NCI-H524 treated with DMSO at 0.1 percent for 48 hours (cell line): Measurements from ENCODE around the gene ENAH.

Source experiments
- DNase-seq: peaks from one replicate; lab custom pipeline; 2025; lab: John Stamatoyannopoulos, UW

Gene ENAH

DNA sequence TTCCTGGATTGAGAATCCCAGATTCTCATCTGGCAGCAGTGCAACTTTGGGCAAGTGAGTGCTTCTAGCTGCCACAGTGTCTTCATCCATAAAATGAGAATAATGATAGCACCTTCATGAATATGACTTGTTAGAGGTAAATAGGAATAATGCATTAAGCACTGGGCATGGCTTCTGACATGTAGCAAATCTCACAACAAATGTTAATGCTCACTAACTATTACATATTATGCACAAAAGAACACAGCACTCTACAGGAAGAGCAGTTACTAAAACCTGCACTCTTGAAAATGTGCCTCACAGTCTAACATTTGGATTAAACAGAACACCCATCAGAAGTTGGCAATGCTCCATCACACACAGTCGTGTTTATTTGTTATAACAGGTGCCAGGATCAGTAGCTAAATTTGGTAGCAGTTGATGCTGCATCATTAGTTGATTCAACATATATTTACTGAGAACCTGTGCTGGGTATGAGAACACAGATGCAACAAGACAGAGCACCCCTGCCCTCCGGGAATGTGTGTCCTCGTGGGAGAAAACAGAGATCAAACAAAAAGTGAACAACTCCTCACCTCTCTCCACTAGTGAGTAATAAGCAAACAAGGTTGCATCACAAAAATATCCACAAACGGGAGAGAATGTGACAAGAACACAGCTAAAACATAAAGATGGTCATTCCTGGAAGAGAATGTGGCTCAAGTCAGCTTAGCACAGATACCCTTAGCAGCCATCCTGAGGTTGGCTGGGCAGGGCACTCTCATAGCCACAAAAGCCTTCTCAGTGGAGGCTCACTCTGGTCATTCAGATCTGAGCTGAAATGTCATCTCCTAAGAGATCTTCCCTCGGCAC lies 198.9 kb downstream of the ENAH start:
- DNase-seq: no peak

DNA sequence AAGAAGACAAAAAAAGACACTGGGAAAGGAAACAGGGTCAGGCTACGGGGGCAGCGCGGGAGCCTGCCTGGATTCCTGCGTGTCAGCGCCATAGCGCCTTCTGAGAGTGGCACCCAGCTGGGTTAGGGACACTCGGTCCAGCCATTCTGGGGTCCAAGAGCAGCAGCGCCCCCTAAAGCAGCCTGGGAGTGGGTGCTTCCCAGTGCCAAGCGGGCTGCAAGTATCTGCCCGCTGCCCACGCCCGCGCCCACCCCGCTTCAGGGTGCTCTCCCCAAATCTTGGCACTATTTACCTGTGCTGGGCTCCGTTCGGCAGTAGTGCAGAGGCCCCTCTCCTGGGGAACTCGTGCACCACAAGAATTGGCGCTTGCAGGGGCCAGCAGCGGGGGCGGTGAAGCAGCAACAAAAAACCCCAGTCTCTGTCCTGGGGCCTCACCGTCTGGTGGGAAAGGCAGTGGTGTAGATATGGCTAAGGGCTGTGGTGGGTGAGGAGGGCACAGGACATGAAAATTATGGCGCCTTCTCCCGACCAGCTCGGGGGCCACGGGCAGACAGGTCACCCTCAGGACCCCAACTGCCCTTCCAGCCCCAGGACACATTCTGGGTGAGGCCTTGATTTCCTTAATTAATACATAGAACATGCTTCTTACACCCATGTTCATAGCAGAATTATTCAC lies 200.9 kb downstream of the ENAH start:
- no peak for DNase-seq

DNA sequence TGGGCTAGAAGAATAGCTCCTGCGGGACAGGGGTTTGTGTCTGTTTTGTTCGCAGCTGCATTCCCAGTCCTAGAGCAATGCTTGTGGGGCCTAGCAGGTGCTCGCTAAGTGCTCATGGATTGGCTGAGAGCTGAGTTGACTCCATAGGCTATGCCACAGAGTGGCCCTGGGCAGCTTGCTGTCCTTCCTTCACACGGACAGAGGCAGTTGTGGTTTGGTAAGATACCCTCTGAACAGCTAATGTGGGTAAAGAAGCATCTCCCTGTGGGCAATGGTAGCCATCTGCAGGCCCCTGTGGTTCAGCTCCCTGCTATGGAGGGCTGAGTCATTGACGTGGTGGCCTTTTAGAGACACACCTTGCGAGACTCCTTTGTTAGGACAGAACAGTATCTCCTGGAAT lies 201.6 kb downstream of the ENAH start:
- no peak for DNase-seq

DNA sequence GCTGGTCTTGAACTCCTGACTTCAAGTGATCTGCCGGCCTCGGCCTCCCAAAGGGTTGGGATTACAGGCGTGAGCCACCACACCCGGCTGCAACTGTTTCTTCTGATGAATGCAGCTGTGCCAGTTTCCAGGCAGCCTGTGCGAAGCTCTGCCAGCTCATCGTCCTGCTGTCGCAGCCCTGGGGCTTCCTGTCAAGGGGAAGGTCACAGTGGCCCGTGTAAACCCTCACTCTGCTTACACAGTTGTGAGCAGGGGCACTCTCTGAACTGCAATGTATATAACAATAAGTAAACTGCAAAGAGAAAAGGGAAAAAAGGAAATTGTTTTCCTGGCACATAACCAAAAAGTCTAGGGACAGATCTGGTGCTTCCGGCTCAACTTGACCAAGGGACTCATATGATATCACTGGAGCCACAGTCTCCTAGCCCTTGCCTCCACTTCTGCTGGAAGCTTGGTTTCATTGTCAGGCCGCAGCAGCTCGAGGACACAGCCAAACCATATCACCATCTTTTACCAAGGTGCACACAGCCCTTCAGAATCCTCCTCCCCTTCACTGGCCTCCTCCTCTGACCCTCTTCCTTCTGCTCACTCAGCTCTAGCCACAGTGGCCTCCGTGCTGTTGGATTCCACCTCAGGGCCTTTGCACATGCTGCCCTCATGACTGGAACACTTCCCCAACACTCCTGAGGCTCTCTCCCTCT lies 202.3 kb downstream of the ENAH start:
- DNase-seq: no peak

DNA sequence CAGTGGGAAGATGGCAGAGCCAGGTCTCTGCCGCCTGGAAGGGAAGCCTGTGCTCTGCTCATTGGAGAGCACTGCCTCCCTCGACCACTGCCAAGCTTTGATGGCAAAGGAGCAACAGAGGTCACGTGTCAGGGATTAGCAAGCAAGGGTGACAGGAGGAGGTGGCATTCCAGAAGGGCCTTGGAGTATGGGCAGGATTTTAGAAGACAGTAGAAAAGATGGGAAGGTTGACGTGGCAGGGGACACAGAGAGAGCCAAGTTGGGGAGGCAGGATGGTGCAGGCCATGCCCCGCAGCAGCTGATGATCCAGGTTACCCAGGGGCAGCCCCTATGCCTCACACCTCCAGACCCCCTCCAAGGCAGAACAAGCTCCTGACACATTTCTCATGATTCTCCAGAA lies 203.1 kb downstream of the ENAH start:
- no peak for DNase-seq

DNA sequence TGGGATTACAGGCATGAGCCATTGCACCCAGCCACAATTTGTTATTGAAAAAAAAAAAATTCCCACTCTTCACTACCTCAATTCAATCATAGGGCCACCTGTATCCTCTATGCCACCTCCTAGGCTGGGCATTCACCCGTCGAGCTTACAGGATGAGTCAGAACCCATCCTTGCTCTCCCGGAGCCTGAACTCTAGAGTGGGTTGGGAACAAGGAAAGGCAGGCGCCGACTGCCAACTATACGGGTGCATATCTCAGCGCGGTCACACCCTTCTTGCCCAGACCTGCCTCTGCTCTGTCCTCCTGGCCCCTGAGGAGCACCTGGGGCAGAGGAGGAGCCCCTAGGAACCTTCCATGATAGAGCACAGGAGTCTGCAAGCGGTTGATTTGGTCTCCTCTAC lies 203.7 kb downstream of the ENAH start:
- no peak for DNase-seq

DNA sequence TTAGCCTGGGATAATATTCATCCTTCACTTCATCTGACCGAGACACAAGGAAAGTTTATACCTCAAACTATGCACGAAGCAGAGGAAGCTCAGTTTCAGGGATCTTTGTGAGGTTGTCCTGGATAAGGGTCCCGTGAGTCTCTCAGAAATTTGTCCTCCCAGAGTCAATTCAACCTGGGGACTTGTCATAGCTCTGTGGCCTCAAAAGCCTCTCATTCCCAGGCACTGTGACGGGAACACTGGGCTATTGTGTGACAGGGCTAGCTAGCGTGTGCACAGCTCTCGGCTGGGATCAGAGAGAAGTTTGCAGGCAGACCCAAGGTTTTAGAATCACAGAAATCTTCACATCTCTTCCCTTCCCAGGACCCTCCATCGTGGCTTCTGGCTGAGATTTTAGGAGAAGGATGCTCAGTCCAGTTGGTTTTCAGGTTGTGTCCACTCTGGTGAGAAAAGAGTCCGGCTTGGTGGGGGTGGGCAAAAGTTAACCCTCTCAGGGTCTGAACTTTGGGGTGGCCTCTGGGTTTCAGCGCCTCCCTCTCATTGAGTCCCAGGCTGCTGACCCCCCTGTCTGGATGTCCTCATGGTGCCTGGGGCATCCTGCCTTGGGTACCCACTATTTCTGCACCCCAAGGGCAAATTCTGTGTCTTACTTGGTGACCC lies 204.6 kb downstream of the ENAH start:
- DNase-seq: no peak

DNA sequence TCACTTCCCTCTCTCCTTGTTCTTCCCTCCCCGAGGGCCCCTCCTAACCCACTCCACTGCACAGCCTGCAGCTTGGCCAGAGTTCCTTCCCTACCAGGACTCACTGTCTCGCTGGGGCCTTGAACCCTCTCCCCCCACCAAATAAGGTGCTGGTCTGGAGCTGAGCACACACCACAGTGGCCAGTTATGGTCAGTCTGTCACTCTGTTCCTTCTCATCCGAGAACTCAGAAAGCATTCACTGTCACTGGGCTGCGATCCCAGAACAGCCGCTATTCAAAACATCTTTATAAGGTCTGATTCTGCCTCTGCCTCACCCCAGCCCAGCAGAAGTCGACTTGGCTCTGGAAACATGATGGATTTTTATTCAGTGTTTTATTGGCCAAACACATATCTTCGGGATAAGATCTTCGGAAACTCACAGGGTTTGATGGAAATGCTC lies 205.3 kb downstream of the ENAH start:
- no peak for DNase-seq

DNA sequence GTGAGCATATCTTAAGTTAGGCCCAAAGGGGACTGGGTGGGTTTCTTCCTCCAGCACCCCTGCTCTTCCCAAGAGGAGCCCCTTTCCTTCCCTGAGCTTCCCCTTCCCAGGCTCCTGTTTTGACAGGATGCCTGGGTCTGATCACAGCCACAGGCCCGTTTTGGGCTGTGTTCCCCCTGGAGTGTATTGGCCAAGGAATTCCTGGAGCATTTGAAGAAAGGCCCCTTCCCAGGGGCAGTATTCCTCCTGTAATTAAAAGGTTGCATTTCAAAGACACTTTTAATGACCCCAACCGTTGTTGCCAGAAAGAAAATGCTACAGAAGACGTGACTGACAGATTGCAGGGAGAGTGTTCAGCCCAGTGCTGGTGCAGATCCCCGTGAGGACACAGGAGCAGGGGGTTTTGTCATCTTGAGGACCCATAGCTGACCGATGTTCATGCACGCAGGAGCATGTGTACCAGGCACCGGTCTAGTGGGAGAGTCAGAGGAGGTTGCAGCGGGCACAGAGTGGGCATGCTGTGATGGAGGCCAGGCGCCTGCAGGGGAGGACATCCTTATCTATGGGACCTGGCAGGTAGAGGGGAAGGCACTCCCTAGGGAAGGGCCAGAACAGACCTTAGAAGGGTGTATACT lies 205.8 kb downstream of the ENAH start:
- no peak for DNase-seq

DNA sequence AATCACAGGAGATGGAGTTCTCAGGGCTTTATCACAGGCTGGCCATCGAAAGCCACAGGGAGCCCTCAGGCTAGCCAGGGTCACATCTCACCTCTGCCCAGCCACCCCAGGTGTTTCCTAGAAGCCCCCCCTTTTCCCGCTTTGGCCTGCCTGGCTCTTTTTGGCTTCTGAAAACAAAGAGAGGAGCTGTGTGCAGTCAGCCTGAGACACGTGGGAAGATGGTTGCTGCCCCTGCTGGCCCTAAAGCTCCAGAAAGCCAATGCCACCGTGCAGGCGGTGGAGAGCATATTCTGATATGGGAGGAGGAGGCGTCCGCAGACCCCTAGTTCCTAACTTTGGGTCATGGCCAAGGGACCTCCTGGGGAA lies 206.3 kb downstream of the ENAH start:
- no peak for DNase-seq

DNA sequence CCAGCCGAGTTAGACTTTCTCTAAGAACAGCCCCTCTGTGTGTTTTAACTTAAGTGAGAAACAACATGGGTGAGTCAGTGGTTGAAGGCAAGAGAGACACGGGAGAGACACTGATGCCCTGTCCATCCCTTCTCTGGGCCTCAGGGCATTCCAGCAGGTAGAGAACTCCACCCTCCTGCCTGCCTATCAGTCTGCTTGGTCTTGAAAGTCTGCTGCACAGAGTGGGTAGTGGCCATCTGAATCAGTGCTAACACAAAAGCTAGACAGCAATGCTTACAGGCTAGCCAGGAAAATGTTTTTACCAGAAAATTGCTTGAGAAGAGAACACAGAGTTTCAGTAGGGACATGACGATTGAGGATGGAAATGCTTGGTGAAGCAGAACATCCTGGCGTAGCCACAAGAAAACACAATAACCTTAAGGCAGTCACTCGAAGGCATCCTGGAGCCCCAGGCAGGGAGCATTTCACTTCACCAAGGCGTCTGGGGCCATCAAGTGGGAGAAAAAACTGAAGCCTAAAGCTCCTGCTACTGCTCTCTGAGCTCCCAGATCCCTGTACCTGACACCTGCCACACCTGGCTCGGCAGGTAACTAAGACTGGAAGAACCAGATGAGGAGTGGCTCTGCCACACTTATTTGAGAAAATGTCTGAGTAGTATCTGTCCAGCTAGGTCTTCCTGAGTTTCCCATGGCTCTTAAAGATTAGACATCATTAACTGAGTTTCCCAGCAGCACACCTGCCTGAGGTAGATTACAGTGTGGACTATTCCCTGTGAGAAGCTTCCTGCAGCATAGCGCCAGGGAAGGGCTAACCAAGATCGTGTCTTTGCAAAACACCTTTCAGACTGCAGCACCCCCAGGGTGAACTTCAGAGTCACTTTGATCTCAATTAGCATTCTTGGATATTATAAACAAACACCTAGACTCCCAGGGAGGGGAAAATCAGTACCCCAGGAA lies 207.0 kb downstream of the ENAH start:
- DNase-seq: no peak

DNA sequence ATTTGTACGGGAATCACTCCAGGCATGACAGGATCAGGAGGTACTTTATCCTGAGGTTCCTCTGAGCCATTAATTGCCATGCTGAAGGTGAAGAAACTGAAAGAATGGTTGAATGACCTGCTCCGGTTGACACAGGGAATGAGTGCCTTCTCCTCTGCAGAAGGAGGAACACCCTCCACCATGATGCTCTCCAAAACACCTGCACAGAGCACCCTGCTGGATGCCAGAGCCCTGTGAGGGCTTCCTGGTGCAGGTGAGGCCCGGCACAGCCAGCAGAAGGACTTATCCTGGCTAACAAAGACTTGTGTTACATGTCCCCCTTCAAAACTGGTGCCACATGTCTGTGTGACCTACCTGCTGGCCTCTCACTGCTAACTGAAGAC lies 210.8 kb downstream of the ENAH start:
- no peak for DNase-seq

DNA sequence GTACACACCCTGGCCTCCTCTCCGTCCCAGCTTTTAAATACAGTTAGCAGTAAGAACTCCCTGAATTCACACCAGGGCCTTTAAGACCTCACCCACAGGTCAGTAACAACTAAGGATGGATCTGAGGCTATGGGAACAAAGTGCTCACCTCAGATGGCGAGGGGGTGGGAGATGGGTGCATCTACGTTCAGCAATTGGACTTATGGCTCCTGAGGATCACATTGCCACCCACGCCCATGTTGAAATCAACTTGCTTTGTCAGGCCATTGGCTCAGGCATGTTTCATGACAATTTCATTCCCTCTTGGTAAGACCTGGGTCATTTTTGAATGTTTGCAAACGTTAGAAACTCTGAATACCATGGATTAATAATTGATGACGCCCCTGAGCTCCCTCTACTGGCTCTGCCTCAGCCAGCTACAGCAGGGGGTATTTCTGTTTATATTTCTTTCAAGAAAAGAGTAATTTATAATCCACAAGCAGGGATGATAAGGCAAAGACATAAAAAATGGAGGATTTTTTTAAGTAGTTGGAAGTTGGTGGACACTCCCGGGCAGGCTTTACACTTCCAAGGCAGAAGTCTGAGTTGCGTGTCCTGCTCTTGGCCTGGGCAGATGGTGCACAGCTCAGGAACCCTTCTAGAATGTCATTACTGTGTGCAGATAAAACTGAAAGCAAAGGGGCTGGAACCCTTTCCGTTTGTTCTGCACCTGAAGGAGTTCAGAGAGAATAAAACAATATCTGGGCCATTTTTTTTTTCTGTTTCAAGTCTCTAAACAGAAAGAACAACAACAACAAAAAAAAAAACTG lies 211.4 kb downstream of the ENAH start:
- no peak for DNase-seq

DNA sequence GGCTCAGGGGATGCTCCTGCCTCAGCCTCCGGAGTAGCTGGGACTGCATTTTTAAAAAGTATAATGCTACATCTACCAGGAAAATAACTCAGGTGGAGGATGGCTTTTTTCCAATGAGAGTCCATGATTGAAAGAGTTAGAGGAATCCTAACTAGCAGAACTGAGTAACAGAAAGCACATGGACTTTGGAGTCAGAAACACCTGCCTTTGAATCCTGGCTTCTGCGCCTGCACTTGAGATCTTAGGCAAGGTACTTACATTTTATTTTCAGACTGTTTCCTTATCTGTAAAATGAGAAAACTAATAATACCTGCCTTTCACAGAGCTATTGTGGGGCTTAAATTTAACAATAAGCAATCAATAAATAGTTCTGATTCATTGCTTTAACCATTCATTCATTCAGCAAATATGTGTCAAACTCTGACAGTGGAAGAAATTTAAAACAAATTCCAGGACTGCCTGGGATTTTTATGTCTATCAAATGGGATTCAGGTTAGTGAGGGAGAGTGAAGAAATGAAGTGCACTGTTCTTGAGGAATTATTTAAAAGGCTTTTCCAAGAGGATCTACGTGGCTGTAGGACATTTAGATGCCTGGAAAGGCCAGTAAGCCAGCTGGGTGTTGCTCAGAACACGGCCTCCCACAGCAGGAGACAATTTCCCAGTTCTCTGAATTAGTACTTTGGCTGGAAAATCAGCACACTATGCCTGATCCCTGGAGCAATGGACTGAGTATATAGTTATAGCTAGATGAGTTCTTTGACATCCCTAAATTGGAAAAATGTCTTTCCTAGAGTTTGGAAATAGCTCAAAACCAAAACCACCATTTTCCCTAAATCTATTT lies 212.3 kb downstream of the ENAH start:
- no peak for DNase-seq

DNA sequence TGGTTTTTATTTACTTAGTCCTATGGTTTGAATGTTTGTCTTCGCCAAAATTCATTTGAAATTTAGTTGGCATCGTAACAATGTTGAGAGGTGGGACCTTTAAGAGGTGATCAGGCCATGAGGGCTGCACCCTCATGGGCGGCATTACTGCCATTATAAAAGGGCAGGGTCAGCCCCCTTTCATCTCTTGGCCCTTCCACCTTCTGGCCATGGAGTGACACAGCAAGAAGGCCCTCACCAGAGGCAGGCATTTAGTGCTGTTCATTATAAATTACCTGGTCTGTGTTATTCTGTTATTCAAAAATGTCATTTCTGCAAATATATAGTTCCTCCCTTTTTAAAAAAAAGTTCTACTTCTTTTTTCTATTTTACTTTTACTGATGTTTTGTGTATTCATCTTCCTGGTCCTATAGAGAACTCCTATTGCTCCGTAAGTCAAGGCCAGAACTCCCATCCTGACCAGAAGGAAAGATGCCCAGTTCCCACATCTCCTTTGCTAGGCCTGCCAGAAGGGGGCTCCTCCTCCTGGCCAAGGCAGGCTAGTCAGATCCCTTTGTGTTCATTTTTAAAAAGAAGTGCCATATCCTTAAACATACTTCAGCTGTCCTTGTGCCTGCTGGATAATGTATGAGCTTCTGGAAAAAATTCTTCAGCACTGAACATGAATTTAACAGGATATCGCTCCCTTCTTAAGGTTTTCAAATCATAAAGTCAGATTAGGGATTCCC lies 215.0 kb downstream of the ENAH start:
- no peak for DNase-seq
